Adrenal gland (tissue), 12 donors: ENCODE measurements around the gene PTPRD. TPM values are rescaled to one million over a fixed set of nuclear protein-coding genes. Genes with fewer than 3 reads are reported as not detected.

Experiments
- DNase-seq, 7 donors: peaks; one replicate each; pipeline ENCODE4 v3.0.0-alpha.2; 2019 to 2020
- H3K27ac ChIP-seq, 5 donors: fragments of 200-600 bp; sonication (generic) in 4 of 5; 1 replicate in 3 of 5; 2 replicates in 2 of 5; pipeline versions ENCODE4 v1.5.1 to v1.8.0; 2016 to 2020; ENCODE audit warnings: mild to moderate bottlenecking in 1 of 5
- H3K27me3 ChIP-seq: fragments of 200-600 bp; 2 replicates; pipeline ENCODE4 v1.8.0; 2021
- H3K36me3 ChIP-seq, 2 donors: fragments of 200-600 bp; replicated peaks in 1 of 2; 1 replicate in 1 of 2; 2 replicates in 1 of 2; pipeline versions ENCODE4 v1.5.1 to v1.8.0; 2018 to 2022
- H3K4me1 ChIP-seq, 2 donors: fragments of 200-600 bp; replicated peaks in 1 of 2; 1 replicate in 1 of 2; 2 replicates in 1 of 2; pipeline versions ENCODE4 v1.5.1 to v1.8.0; 2018 to 2021
- H3K4me3 ChIP-seq, 4 donors: fragments of 200-600 bp; sonication (generic) in 3 of 4; one replicate each; pipeline ENCODE4 v1.5.1; 2016 to 2018
- H3K9me3 ChIP-seq, 3 donors: fragments of 200-600 bp; sonication (generic) in 1 of 3; replicated peaks in 1 of 3; 1 replicate in 2 of 3; 2 replicates in 1 of 3; pipeline versions ENCODE4 v1.5.1 to v1.8.0; 2016 to 2021
- CTCF ChIP-seq, 6 experiments: fragments of 450-650 bp in 4 of 6; fragments of 200-600 bp in 2 of 6; sonication (generic) in 1 of 6; IDR thresholded peaks; 1 replicate in 5 of 6; 2 replicates in 1 of 6; pipeline versions ENCODE4 v1.5.1 to v1.8.0; 2016 to 2021; ENCODE audit warnings: antibody characterized with exemption in 6 of 6, mild to moderate bottlenecking in 2 of 6, moderate library complexity in 1 of 6
- POLR2A ChIP-seq, 2 donors: fragments of 450-650 bp; IDR thresholded peaks; one replicate each; pipeline ENCODE4 v1.6.1; 2017; ENCODE audit warnings: antibody characterized with exemption in 2 of 2, mild to moderate bottlenecking in 2 of 2, moderate library complexity in 1 of 2
- WGBS, 4 donors: extraction: QIAGEN DNeasy Blood & Tissue Kit in 2 of 4; methylation state at CpG; one replicate each; pipeline versions ENCODE4 v1.1.5 to v1.1.7; 2013 to 2017; 5-methylcytosine and 5-hydroxymethylcytosine counted together
- intact Hi-C, 2 donors: fragments of 100-400 bp; cut with DNase I; formaldehyde crosslinking; loops; one replicate each; pipeline versions ENCODE4 v1.14.1 to v1.15.0; 2022 to 2023
- polyA plus RNA-seq, 3 donors: library from polyadenylated mRNA; stranded (reverse); fragments of 200-250 nt in 2 of 3; fragments of 350-450 nt in 1 of 3; fragmentation: Illumina TruSeq in 1 of 3; extraction: RNeasy Lipid Tissue Mini Kit (QIAGEN cat#74804) in 1 of 3; gene quantifications; one replicate each; pipeline ENCODE4 v1.2.3, GENCODE V29; 2013 to 2014
- total RNA-seq, 9 donors: library from RNA; depleted of rRNA in 4 of 9; stranded (reverse); fragments of >200 nt in 4 of 9; fragments of 120-200 nt in 1 of 9; fragmentation: NEBNext Ultra II Directional in 1 of 9; extraction: Animal tissue kit (Norgen Biotek cat#: 25700) in 1 of 9; gene quantifications; one replicate each; pipeline versions ENCODE4 v1.1.0 to v1.2.4, GENCODE V29; 2013 to 2023
- donor health status: healthy with polysubstance abuse.
- donor health status: Bipolar disorder and iron deficiency.
- donor health status: DM: yes; HTN: yes; CAD: no.
- donor health status: DM: no; HTN: no; CAD: no.
- donor health status: DM: no; HTN: no; CAD: no.
- donor health status: DM: yes; HTN: yes; CAD: no.

The PTPRD gene
- total and polyA plus RNA-seq, 12 donors: 0.61 to 71.2 (median 4.5) TPM

- Histone ChIP-seq H3K27ac (no peak overlapping the region), H3K9me3 (no peaks in the 10 kb centered on the region), H3K27me3 (no peaks in the 10 kb centered on the region), H3K4me1 (no peaks in the 10 kb centered on the region), H3K36me3 (no peaks in the 10 kb centered on the region), H3K4me3 (no peak overlapping the region)
- DNase-seq: no peak
- 82 to 93% (median 87%) methylated on average over 1 of the region's 1 CpG for WGBS, 4 donors
- intact Hi-C loops: no loop called here
- no peak for TF ChIP-seq POLR2A (IDR thresholded peaks at IDR 0.05)
- no peak for TF ChIP-seq CTCF (IDR thresholded peaks at IDR 0.05)
Observed at GRCh38 chr9:10095208-10095607, 517.6 kb downstream of the PTPRD start.

- intact Hi-C loops: no loop called here
- TF ChIP-seq POLR2A (IDR thresholded peaks at IDR 0.05) (no peak), CTCF (IDR thresholded peaks at IDR 0.05) (no peak)
- Histone ChIP-seq H3K4me3 (no peak overlapping the region), H3K27ac (no peak overlapping the region), H3K4me1 (no peaks in the 10 kb centered on the region), H3K36me3 (no peaks in the 10 kb centered on the region), H3K27me3 (no peaks in the 10 kb centered on the region), H3K9me3 (no peaks in the 10 kb centered on the region)
- WGBS, 4 donors: 59 to 70% (median 70%) methylated on average over 3 of the region's 3 CpGs
- no peak for DNase-seq
Observed at GRCh38 chr9:10094563-10094962, 518.2 kb downstream of the PTPRD start.

GRCh38 chr9:10080012-10080411 is 532.8 kb downstream of the PTPRD start:
- Histone ChIP-seq H3K36me3 (no peaks in the 10 kb centered on the region), H3K27ac (no peak overlapping the region), H3K27me3 (no peaks in the 10 kb centered on the region), H3K4me3 (no peak overlapping the region), H3K9me3 (no peaks in the 10 kb centered on the region), H3K4me1 (no peaks in the 10 kb centered on the region)
- no peak for TF ChIP-seq POLR2A (IDR thresholded peaks at IDR 0.05)
- TF ChIP-seq CTCF (IDR thresholded peaks at IDR 0.05): no peak
- no peak for DNase-seq
- intact Hi-C loops: no loop called here

- 63 to 72% (median 66%) methylated on average over 7 of the region's 7 CpGs for WGBS, 4 donors
- no peak for TF ChIP-seq CTCF (IDR thresholded peaks at IDR 0.05)
- no peak for TF ChIP-seq POLR2A (IDR thresholded peaks at IDR 0.05)
Observed at GRCh38 chr9:10079284-10079964, 533.4 kb downstream of the PTPRD start.

More at GRCh38 chr9:10079284-10079964, 533.4 kb downstream of the PTPRD start:
- Histone ChIP-seq H3K27ac (no peak overlapping the region), H3K4me1 (no peaks in the 10 kb centered on the region), H3K36me3 (no peaks in the 10 kb centered on the region), H3K4me3 (no peak overlapping the region), H3K27me3 (no peaks in the 10 kb centered on the region), H3K9me3 (no peaks in the 10 kb centered on the region)
- intact Hi-C loops: no loop called here
- DNase-seq: no peak
